DMS53 treated with DMSO at 0.1 percent for 48 hours (cell line): ENCODE data around the gene NLK.
"Not testable (repeated sequence)": the region's sequence is repeated elsewhere in the genome, so short reads cannot be mapped to it uniquely, and the experiment has no call there.

Experiments used
- DNase-seq: peaks from one replicate; lab custom pipeline; 2025; ENCODE audit not compliant: unreplicated experiment; lab: John Stamatoyannopoulos, UW

NLK gene

GRCh38 chr17:28228109-28228840 lies 185.8 kb downstream of the NLK start:
- DNase-seq, result no peak

- no peak for DNase-seq
These were observed 186.7 kb downstream of the NLK start for GRCh38 chr17:28228986-28229729.

GRCh38 chr17:28230011-28230410 lies 187.5 kb downstream of the NLK start:
- DNase-seq, result no peak

- not testable (repeated sequence) for DNase-seq
These were observed 188.1 kb downstream of the NLK start for GRCh38 chr17:28230607-28231006.

GRCh38 chr17:28231624-28232023 lies 189.1 kb downstream of the NLK start:
- DNase-seq, result not testable (repeated sequence)

- peak; percentile 31 for DNase-seq
These were observed 190.7 kb downstream of the NLK start for GRCh38 chr17:28232966-28233870.

- peak; percentile 81 for DNase-seq
These were observed 191.7 kb downstream of the NLK start for GRCh38 chr17:28233872-28234856.

- not testable (repeated sequence) for DNase-seq
These were observed 192.7 kb downstream of the NLK start for GRCh38 chr17:28235066-28235700.

GRCh38 chr17:28236033-28236653 lies 193.7 kb downstream of the NLK start:
- not testable (repeated sequence) for DNase-seq

- DNase-seq, result not testable (repeated sequence)
These were observed 196.2 kb downstream of the NLK start for GRCh38 chr17:28238547-28239270.

- no peak for DNase-seq
These were observed 196.8 kb downstream of the NLK start for GRCh38 chr17:28239271-28239624.

- no peak for DNase-seq
These were observed 198.3 kb downstream of the NLK start for GRCh38 chr17:28240688-28241340.

- no peak for DNase-seq
These were observed 200.3 kb downstream of the NLK start for GRCh38 chr17:28242791-28243190.

- not testable (repeated sequence) for DNase-seq
These were observed 200.8 kb downstream of the NLK start for GRCh38 chr17:28243268-28243667.

GRCh38 chr17:28244446-28244845 lies 202.0 kb downstream of the NLK start:
- no peak for DNase-seq
